IMR-90 (cell line): ENCODE results near the gene PRKCA. TPM values are rescaled to one million over a fixed set of nuclear protein-coding genes. Genes with fewer than 3 reads are reported as not detected.

ENCODE experiments used
- ATAC-seq: fragments of 200-7000 bp; cut with Tn5 transposase; 2 replicates; pipeline ENCODE4 v1.9.1; 2020; ENCODE audit warnings: low read depth, mild to moderate bottlenecking, moderate library complexity
- BruUV-seq: library from RNA; stranded (reverse); fragments of 400-500 nt; replicated peaks from 2 replicates; lab custom pipeline; 2021; lab: Mats Ljungman, UMichigan
- CTCF ChIA-PET: fragments of 300-600 bp; formaldehyde crosslinking; extraction: SDS; loops from one replicate; lab custom pipeline; 2021; ENCODE audit warnings: antibody characterized with exemption; lab: Yijun Ruan, JAX
- POLR2A ChIA-PET: fragments of 300-600 bp; sonication (Branson Sonifier 250); formaldehyde crosslinking; loops from one replicate; lab custom pipeline; 2022; ENCODE audit warnings: antibody characterized with exemption; ENCODE audit not compliant: unreplicated experiment; lab: Charles Lee
- DNase-seq: peaks from one replicate; pipeline ENCODE4 v3.0.0; 2013
- H2AFZ ChIP-seq: replicated peaks from 2 replicates; pipeline ENCODE3; 2013; ENCODE audit warnings: low read length, mild to moderate bottlenecking; ENCODE audit not compliant: poor library complexity
- H2AK5ac ChIP-seq: 2 replicates; pipeline ENCODE4 v1.6.1; 2013; ENCODE audit warnings: low read depth, low read length, inconsistent platforms
- H2AK9ac ChIP-seq: replicated peaks from 2 replicates; pipeline ENCODE3; 2013; ENCODE audit warnings: mild to moderate bottlenecking, low read depth, low read length, moderate library complexity; ENCODE audit not compliant: poor library complexity
- H2BK120ac ChIP-seq: 2 replicates; pipeline ENCODE4 v1.6.1; 2013; ENCODE audit warnings: low read depth, low read length, inconsistent platforms
- H2BK15ac ChIP-seq: 3 replicates; pipeline ENCODE4 v1.6.1; 2013; ENCODE audit warnings: low read depth, low read length, inconsistent platforms
- H2BK20ac ChIP-seq: 2 replicates; pipeline ENCODE4 v1.6.1; 2013; ENCODE audit warnings: low read depth, mild to moderate bottlenecking, inconsistent platforms, low read length, moderate library complexity
- H2BK5ac ChIP-seq: 2 replicates; pipeline ENCODE4 v1.6.1; 2013; ENCODE audit warnings: mild to moderate bottlenecking, low read depth, low read length, inconsistent platforms; ENCODE audit not compliant: poor library complexity, severe bottlenecking
- H3K14ac ChIP-seq: replicated peaks from 2 replicates; pipeline ENCODE4 v1.6.1; 2013; ENCODE audit warnings: low read depth, low read length, inconsistent platforms
- H3K18ac ChIP-seq: 2 replicates; pipeline ENCODE4 v1.6.1; 2013; ENCODE audit warnings: low read depth, low read length, control low read depth
- H3K23ac ChIP-seq: 2 replicates; pipeline ENCODE4 v1.6.1; 2013; ENCODE audit warnings: low read depth, low read length, inconsistent platforms
- H3K27ac ChIP-seq: 2 replicates; pipeline ENCODE4 v1.5.1; 2013; ENCODE audit warnings: mild to moderate bottlenecking, control low read depth, low read length; ENCODE audit not compliant: insufficient read depth
- H3K27me3 ChIP-seq: 2 replicates; pipeline ENCODE4 v1.6.1; 2013; ENCODE audit warnings: low read length; ENCODE audit not compliant: control insufficient read depth, insufficient read depth
- H3K36me3 ChIP-seq: 2 replicates; pipeline ENCODE4 v1.6.1; 2013; ENCODE audit warnings: low read length, mixed read lengths; ENCODE audit not compliant: control insufficient read depth, insufficient read depth
- H3K4ac ChIP-seq: 2 replicates; pipeline ENCODE4 v1.6.1; 2013; ENCODE audit warnings: low read depth, low read length, inconsistent platforms
- H3K4me1 ChIP-seq: 2 replicates; pipeline ENCODE4 v1.6.1; 2013; ENCODE audit warnings: low read length, mixed read lengths; ENCODE audit not compliant: control insufficient read depth, insufficient read depth
- H3K4me2 ChIP-seq: 2 replicates; pipeline ENCODE4 v1.6.1; 2013; ENCODE audit warnings: low read depth, mild to moderate bottlenecking, control low read depth, low read length, moderate library complexity
- H3K4me3 ChIP-seq: 2 replicates; pipeline ENCODE4 v1.5.1; 2013; ENCODE audit warnings: low read depth, mild to moderate bottlenecking, control low read depth, low read length, moderate library complexity; ENCODE audit not compliant: insufficient read depth
- H3K56ac ChIP-seq: 2 replicates; pipeline ENCODE4 v1.6.1; 2013; ENCODE audit warnings: low read length, inconsistent platforms; ENCODE audit not compliant: insufficient read depth; ENCODE audit errors: extremely low read depth
- H3K79me1 ChIP-seq, 2 experiments: 2 replicates each; pipeline ENCODE4 v1.6.1; 2013; ENCODE audit warnings: low read length in 2 of 2, inconsistent platforms in 1 of 2, low read depth in 1 of 2
- H3K9ac ChIP-seq: 2 replicates; pipeline ENCODE4 v1.6.1; 2013; ENCODE audit warnings: low read depth, low read length, control low read depth
- H3K9me1 ChIP-seq: 2 replicates; pipeline ENCODE4 v1.6.1; 2013; ENCODE audit warnings: low read length, inconsistent platforms; ENCODE audit not compliant: insufficient read depth
- H3K9me3 ChIP-seq: 2 replicates; pipeline ENCODE4 v1.6.1; 2013; ENCODE audit warnings: low read length; ENCODE audit not compliant: control insufficient read depth, insufficient read depth
- H4K20me1 ChIP-seq: 2 replicates; pipeline ENCODE4 v1.6.1; 2013; ENCODE audit warnings: low read length, inconsistent platforms; ENCODE audit not compliant: insufficient read depth
- H4K5ac ChIP-seq: 2 replicates; pipeline ENCODE4 v1.6.1; 2013; ENCODE audit warnings: mild to moderate bottlenecking, low read depth, low read length, control low read depth
- H4K8ac ChIP-seq, 2 experiments: 2 replicates each; pipeline ENCODE4 v1.6.1; 2013; ENCODE audit warnings: low read depth in 2 of 2, low read length in 2 of 2, control low read depth in 1 of 2, inconsistent platforms in 1 of 2
- H4K91ac ChIP-seq: 2 replicates; pipeline ENCODE4 v1.6.1; 2013; ENCODE audit warnings: low read depth, low read length, inconsistent platforms; ENCODE audit not compliant: insufficient read depth
- BHLHE40 ChIP-seq: fragments of 150-350 bp; IDR thresholded peaks from 2 replicates; pipeline ENCODE4 v1.6.1; 2016; ENCODE audit warnings: mild to moderate bottlenecking, low read depth, low read length
- CHD1 ChIP-seq: IDR thresholded peaks from 2 replicates; pipeline ENCODE4 v1.6.1; 2012; ENCODE audit warnings: low read depth, low read length, improper control_type of control experiment
- CTCF ChIP-seq: conservative IDR thresholded peaks from 2 replicates; pipeline ENCODE4 v1.5.1; 2012; ENCODE audit warnings: mild to moderate bottlenecking, low read depth, low read length, improper control_type of control experiment
- FOS ChIP-seq: fragments of 150-350 bp; IDR thresholded peaks from 2 replicates; pipeline ENCODE4 v1.6.1; 2016; ENCODE audit warnings: low read depth, low read length
- MAZ ChIP-seq: IDR thresholded peaks from 2 replicates; pipeline ENCODE4 v1.6.1; 2012; ENCODE audit warnings: low read depth, mild to moderate bottlenecking, low read length, improper control_type of control experiment, moderate library complexity, borderline replicate concordance
- MXI1 ChIP-seq: IDR thresholded peaks from 2 replicates; pipeline ENCODE4 v1.6.1; 2012; ENCODE audit warnings: low read depth, mild to moderate bottlenecking, low read length, moderate library complexity, borderline replicate concordance
- NFE2L2 ChIP-seq: fragments of 150-350 bp; IDR thresholded peaks from 2 replicates; pipeline ENCODE4 v1.6.1; 2016; ENCODE audit warnings: low read depth, mild to moderate bottlenecking, low read length
- POLR2A ChIP-seq: IDR thresholded peaks from 2 replicates; pipeline ENCODE4 v1.6.1; 2012; ENCODE audit warnings: mild to moderate bottlenecking, low read depth, low read length
- RAD21 ChIP-seq: IDR thresholded peaks from 2 replicates; pipeline ENCODE4 v1.6.1; 2012; ENCODE audit warnings: low read length, improper control_type of control experiment
- RCOR1 ChIP-seq: IDR thresholded peaks from 2 replicates; pipeline ENCODE4 v1.6.1; 2012; ENCODE audit warnings: mild to moderate bottlenecking, low read length, improper control_type of control experiment; ENCODE audit not compliant: insufficient replicate concordance
- RFX5 ChIP-seq: IDR thresholded peaks from 2 replicates; pipeline ENCODE4 v1.8.0; 2012; ENCODE audit warnings: low read depth, mild to moderate bottlenecking, low read length, moderate library complexity
- SMC3 ChIP-seq: fragments of 150-350 bp; IDR thresholded peaks from 2 replicates; pipeline ENCODE4 v1.6.1; 2016; ENCODE audit warnings: low read depth, mild to moderate bottlenecking, antibody characterized with exemption, low read length, moderate library complexity
- USF2 ChIP-seq: fragments of 150-350 bp; IDR thresholded peaks from 2 replicates; pipeline ENCODE4 v1.6.1; 2017; ENCODE audit warnings: mild to moderate bottlenecking, antibody characterized with exemption, low read length, low read depth
- WGBS, 2 experiments: methylation state at CpG; one replicate each; pipeline versions ENCODE4 v1.1.5 to v1.1.7; 2013; ENCODE audit warnings: missing lambda C conversion rate in 2 of 2; ENCODE audit not compliant: insufficient read length in 1 of 2; ENCODE audit errors: extremely low coverage in 2 of 2; 5-methylcytosine and 5-hydroxymethylcytosine counted together
- dilution Hi-C: fragments of 300-500 bp; cut with HindIII; formaldehyde crosslinking; loops from one replicate; pipeline ENCODE4 v1.14.3; 2018; ENCODE audit warnings: low sequenced_read_pairs; ENCODE audit not compliant: unreplicated experiment
- in situ Hi-C: fragments of 300-500 bp; cut with MboI; formaldehyde crosslinking; loops from 3 replicates; pipeline ENCODE4 v1.14.3; 2019; ENCODE audit warnings: low sequenced_read_pairs, inconsistent platforms, mixed read lengths
- intact Hi-C: fragments of 100-400 bp; cut with micrococcal nuclease; formaldehyde crosslinking; loops from 2 replicates; pipeline ENCODE4 v1.10.0; 2022
- polyA plus RNA-seq, 3 experiments: library from polyadenylated mRNA; depleted of rRNA; stranded (reverse); fragments of >200 nt; gene quantifications; 2 replicates each; pipeline ENCODE4 v1.2.3, GENCODE V29; 2012; ENCODE audit warnings: low replicate concordance in 1 of 3
- total RNA-seq: library from RNA; depleted of rRNA; stranded (reverse); fragments of >200 nt; gene quantifications from 2 replicates; pipeline ENCODE4 v1.2.3, GENCODE V29; 2012
- TF ChIP-seq, protein P1 (sequence below): fragments of 150-350 bp; IDR thresholded peaks from 2 replicates; pipeline ENCODE4 v1.6.1; 2016; ENCODE audit warnings: low read depth, mild to moderate bottlenecking, low read length, moderate library complexity, borderline replicate concordance

PRKCA gene
- total and polyA plus RNA-seq, 2 of the 4 experiments (the other 2 are of a cell fraction): 31.0 to 46.0 TPM

GRCh38 chr17:66398617-66399016 lies 96.2 kb downstream of the PRKCA start:
- intact Hi-C loops (no loop called here), in situ Hi-C loops (no loop called here), dilution Hi-C loops (no loop called here)
- Histone ChIP-seq H2BK20ac (no peak overlapping the region), H3K9me1 (peaks cover 3% of the 10 kb centered on the region), H3K9me3 (no peaks in the 10 kb centered on the region), H2AK5ac (no peak overlapping the region), H3K4me1 (no peaks in the 10 kb centered on the region; the same call in 1 of the 2 replicates), H3K27ac (no peak overlapping the region), H2BK15ac (no peak overlapping the region), H3K4ac (no peak overlapping the region), H3K4me3 (no peak overlapping the region), H4K91ac (no peak overlapping the region), H3K56ac (no peak overlapping the region), H3K79me1 (peaks cover 63 to 74% of the 10 kb centered on the region in 2 experiments), H3K18ac (no peak overlapping the region), H3K36me3 (no peaks in the 10 kb centered on the region; the same call in 1 of the 2 replicates), H3K23ac (no peak overlapping the region), H2AK9ac (no peak overlapping the region), H4K5ac (no peak overlapping the region), H2BK120ac (no peak overlapping the region), H3K14ac (no peak overlapping the region), H2BK5ac (no peak overlapping the region), H4K20me1 (peaks cover 30% of the 10 kb centered on the region), H2AFZ (no peak overlapping the region), H3K27me3 (no peaks in the 10 kb centered on the region), H3K4me2 (no peak overlapping the region), H4K8ac (no peak overlapping the region), H3K9ac (no peak overlapping the region)
- DNase-seq (no peak), ATAC-seq (no peak)
- CTCF ChIA-PET: no interaction called here
- no TSS peak for BruUV-seq
- TF ChIP-seq BHLHE40 (no peak), MXI1 (no peak), USF2 (no peak), NFE2L2 (no peak), RAD21 (no peak), RCOR1 (no peak), CHD1 (no peak), FOS (no peak), SMC3 (no peak), CTCF (no peak), MAZ (no peak), RFX5 (no peak), POLR2A (no peak)
- TF ChIP-seq, protein P1, sequence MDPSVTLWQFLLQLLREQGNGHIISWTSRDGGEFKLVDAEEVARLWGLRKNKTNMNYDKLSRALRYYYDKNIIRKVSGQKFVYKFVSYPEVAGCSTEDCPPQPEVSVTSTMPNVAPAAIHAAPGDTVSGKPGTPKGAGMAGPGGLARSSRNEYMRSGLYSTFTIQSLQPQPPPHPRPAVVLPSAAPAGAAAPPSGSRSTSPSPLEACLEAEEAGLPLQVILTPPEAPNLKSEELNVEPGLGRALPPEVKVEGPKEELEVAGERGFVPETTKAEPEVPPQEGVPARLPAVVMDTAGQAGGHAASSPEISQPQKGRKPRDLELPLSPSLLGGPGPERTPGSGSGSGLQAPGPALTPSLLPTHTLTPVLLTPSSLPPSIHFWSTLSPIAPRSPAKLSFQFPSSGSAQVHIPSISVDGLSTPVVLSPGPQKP: no peak
- POLR2A ChIA-PET: no interaction called here
- WGBS, 2 experiments: 79% methylated on average over 3 of the region's 8 CpGs; no CpG with 5 or more reads in 1 of the 2 experiments
